ENCODE measurements around the gene AIRE. TPM values are rescaled to one million over a fixed set of nuclear protein-coding genes. Genes with fewer than 3 reads are reported as not detected.

Gene AIRE
- total RNA-seq, 6 donors from 2014 or later: not detected

DNA sequence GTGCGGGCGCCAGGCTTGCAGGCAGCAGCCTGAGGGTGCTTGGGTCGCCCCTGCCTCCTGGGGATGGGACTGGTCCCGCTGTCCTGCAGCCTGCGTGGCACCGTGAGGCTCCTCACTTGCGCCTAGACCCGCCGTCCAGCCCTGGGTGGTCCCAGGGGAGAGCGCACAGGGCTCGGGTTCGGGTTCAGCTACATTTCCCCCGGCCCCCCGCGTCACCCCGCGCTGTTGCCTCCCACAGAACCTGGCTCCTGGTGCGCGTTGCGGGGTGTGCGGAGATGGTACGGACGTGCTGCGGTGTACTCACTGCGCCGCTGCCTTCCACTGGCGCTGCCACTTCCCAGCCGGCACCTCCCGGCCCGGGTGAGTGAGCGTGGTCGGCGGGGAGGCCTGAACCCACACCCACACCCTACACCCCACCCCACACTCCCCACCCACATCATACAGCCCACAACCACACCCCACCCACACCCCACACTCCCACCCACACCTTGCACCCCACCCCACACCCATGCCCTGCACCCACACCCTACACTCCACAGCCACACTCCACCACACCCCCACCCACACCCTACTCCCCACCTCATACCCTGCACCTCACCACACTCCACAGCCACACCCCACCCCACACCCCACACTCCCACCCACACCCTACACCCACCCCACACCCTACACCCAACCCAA, 8.0 kb downstream of the AIRE start:
- no peak overlapping the region for H3K27ac ChIP-seq
- 90 to 95% methylated on average over 25 to 30 of the region's 33 CpGs for WGBS, 2 donors
- H3K4me3 ChIP-seq: no peak overlapping the region
- DNase-seq (peak in 1 of 2 donors; percentile 79), ATAC-seq (ENCODE audit: low FRiP score in 2 of 2) (no peak)
- TF ChIP-seq, protein P1, sequence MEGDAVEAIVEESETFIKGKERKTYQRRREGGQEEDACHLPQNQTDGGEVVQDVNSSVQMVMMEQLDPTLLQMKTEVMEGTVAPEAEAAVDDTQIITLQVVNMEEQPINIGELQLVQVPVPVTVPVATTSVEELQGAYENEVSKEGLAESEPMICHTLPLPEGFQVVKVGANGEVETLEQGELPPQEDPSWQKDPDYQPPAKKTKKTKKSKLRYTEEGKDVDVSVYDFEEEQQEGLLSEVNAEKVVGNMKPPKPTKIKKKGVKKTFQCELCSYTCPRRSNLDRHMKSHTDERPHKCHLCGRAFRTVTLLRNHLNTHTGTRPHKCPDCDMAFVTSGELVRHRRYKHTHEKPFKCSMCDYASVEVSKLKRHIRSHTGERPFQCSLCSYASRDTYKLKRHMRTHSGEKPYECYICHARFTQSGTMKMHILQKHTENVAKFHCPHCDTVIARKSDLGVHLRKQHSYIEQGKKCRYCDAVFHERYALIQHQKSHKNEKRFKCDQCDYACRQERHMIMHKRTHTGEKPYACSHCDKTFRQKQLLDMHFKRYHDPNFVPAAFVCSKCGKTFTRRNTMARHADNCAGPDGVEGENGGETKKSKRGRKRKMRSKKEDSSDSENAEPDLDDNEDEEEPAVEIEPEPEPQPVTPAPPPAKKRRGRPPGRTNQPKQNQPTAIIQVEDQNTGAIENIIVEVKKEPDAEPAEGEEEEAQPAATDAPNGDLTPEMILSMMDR (IDR thresholded peaks at IDR 0.05): no peak
- TF ChIP-seq POLR2A (IDR thresholded peaks at IDR 0.05) (no peak), EP300 (IDR thresholded peaks at IDR 0.05) (no peak), POLR2AphosphoS5 (IDR thresholded peaks at IDR 0.05) (no peak)
- peaks cover 8 to 19% (median 10%) of the 10 kb centered on the region in 4 donors for H3K4me1 ChIP-seq
- H3K9me3 ChIP-seq: no peaks in the 10 kb centered on the region
- H3K36me3 ChIP-seq: no peaks in the 10 kb centered on the region
- H3K27me3 ChIP-seq: no peaks in the 10 kb centered on the region

DNA sequence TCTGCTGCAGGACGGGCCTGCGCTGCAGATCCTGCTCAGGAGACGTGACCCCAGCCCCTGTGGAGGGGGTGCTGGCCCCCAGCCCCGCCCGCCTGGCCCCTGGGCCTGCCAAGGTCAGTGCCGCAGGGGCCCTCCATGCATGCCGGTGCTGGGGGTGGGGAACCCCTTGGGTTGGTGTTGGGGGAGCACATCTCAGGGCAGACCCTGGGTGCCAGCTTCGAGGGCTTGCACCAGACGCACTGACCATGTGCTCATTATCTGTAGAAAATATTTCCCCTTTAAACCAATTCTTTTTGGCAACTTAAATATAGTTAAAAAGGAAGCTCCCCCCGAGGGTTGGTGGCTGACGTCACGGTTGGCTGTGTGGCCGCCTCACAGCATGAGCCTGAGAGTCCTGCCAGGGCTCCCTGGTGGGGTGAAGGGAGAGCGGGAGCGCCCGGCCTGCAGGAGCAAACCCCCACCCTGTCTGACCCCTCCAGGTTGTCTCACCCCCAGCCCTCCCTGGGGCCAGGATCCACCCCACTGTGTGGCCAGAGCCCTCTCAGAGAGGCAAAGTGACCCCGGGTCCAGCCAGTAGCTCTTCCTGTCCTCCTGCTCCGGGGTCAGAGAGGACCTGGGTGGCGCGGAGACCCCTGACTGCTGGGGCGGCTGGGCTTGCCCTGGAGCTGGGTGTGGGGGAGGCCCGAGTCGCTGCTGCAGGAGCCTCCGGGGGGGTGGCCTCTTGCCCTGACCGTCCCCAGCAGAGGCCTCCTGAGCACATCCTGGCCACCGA, 8.9 kb downstream of the AIRE start:
- peak in 1 of 2 donors; percentile 87 for DNase-seq
- Histone ChIP-seq H3K27ac (no peak overlapping the region), H3K36me3 (no peaks in the 10 kb centered on the region), H3K27me3 (no peaks in the 10 kb centered on the region), H3K4me3 (no peak overlapping the region), H3K4me1 (peaks cover 12 to 27% (median 15%) of the 10 kb centered on the region in 4 donors), H3K9me3 (no peaks in the 10 kb centered on the region)
- 58 to 74% methylated on average over 11 to 21 of the region's 26 CpGs for WGBS, 2 donors
- no peak for TF ChIP-seq POLR2AphosphoS5 (IDR thresholded peaks at IDR 0.05)
- TF ChIP-seq, protein P1 (IDR thresholded peaks at IDR 0.05): no peak
- TF ChIP-seq POLR2A (IDR thresholded peaks at IDR 0.05): no peak
- no peak for TF ChIP-seq EP300 (IDR thresholded peaks at IDR 0.05)
- ATAC-seq (ENCODE audit: low FRiP score in 2 of 2): peak in 1 of 2 donors; percentile 39

DNA sequence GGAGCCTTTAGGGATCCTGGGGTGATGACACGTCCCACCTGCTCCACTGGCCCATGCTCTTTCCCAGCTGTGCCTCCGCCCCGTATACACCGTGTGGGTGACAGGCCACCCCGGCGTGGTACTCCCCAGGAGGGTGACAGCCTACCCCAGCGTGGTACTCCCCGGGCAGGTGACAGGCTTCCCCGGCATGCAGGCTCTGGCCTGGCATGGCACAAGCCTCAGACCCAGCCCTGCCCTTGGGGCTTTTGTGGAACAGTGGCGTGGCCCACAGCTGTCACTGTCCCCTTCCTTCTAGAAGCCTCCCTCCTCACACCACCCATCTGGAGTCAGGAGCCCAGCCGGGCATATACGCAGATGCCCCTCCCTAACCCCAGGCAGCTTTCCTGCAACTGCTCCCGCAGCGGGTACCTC, 9.5 kb downstream of the AIRE start:
- 78 to 84% methylated on average over 13 to 14 of the region's 14 CpGs for WGBS, 2 donors
- TF ChIP-seq EP300 (IDR thresholded peaks at IDR 0.05): no peak
- TF ChIP-seq, protein P1 (IDR thresholded peaks at IDR 0.05): no peak
- TF ChIP-seq POLR2AphosphoS5 (IDR thresholded peaks at IDR 0.05): no peak
- no peak for TF ChIP-seq POLR2A (IDR thresholded peaks at IDR 0.05)
- H3K27ac ChIP-seq: no peak overlapping the region
- no peak for ATAC-seq (ENCODE audit: low FRiP score in 2 of 2)
- no peaks in the 10 kb centered on the region for H3K36me3 ChIP-seq
- H3K4me1 ChIP-seq: peaks cover 12 to 28% (median 16%) of the 10 kb centered on the region in 4 donors
- H3K9me3 ChIP-seq: no peaks in the 10 kb centered on the region
- no peak overlapping the region for H3K4me3 ChIP-seq
- H3K27me3 ChIP-seq: no peaks in the 10 kb centered on the region
- no peak for DNase-seq

DNA sequence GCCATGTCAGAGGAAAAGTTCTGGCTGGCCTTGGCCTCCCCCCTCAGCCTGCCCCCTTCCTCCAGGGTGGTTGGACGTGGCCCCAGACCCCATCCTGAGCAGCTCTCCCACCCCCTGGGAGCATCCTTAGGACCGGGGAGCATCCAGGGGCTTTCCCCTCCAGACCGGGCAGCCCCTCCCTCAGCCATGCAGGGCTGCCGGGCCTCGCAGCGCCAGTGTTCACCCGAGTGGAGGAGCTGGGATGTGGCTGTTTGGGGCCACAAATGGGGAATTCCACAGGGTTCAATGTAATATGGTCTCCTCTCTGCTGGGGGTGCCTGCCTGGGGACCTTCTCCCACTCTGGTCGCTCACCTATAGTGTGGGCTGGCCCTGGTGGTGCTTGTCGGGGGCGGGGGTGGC, 10.0 kb downstream of the AIRE start:
- Histone ChIP-seq H3K27me3 (no peaks in the 10 kb centered on the region), H3K4me1 (peaks cover 12 to 32% (median 17%) of the 10 kb centered on the region in 4 donors), H3K9me3 (no peaks in the 10 kb centered on the region), H3K4me3 (no peak overlapping the region), H3K36me3 (no peaks in the 10 kb centered on the region), H3K27ac (no peak overlapping the region)
- ATAC-seq (ENCODE audit: low FRiP score in 2 of 2): no peak
- DNase-seq: peak in 1 of 2 donors; percentile 41
- WGBS, 2 donors: 78 to 95% methylated on average over 4 to 10 of the region's 10 CpGs
- no peak for TF ChIP-seq EP300 (IDR thresholded peaks at IDR 0.05)
- TF ChIP-seq POLR2A (IDR thresholded peaks at IDR 0.05): no peak
- TF ChIP-seq, protein P1 (IDR thresholded peaks at IDR 0.05): no peak

All from upper lobe of left lung (tissue), 6 donors.